Stimulated activated CD8-positive, alpha-beta memory T cell treated with anti-CD3 and anti-CD28 coated beads, Interleukin-12 subunit alpha, Interleukin-12 subunit beta, amount 100 ng/mL, for 24 hours (primary cell): Measurements from ENCODE around the gene ATP8A2.

Source experiments
- DNase-seq: peaks from one replicate; pipeline ENCODE4 v3.0.0-alpha.2; 2020; ENCODE audit errors: extremely low read depth

ATP8A2 gene

GRCh38 chr13:25684491-25684890 lies 312.7 kb downstream of the ATP8A2 start:
- no peak for DNase-seq

GRCh38 chr13:25686831-25687470 lies 315.2 kb downstream of the ATP8A2 start:
- DNase-seq, result no peak

- DNase-seq, result no peak
Measured at GRCh38 chr13:25687471-25688225, 315.9 kb downstream of the ATP8A2 start.

- no peak for DNase-seq
Measured at GRCh38 chr13:25688536-25688935, 316.8 kb downstream of the ATP8A2 start.

- no peak for DNase-seq
Measured at GRCh38 chr13:25689539-25689938, 317.8 kb downstream of the ATP8A2 start.

GRCh38 chr13:25690582-25690981 lies 318.8 kb downstream of the ATP8A2 start:
- no peak for DNase-seq

GRCh38 chr13:25691654-25692053 lies 319.9 kb downstream of the ATP8A2 start:
- DNase-seq, result no peak

GRCh38 chr13:25692099-25692498 lies 320.3 kb downstream of the ATP8A2 start:
- DNase-seq, result no peak

GRCh38 chr13:25699056-25699455 lies 327.3 kb downstream of the ATP8A2 start:
- DNase-seq, result no peak

GRCh38 chr13:25699600-25699999 lies 327.8 kb downstream of the ATP8A2 start:
- DNase-seq, result no peak

- no peak for DNase-seq
Measured at GRCh38 chr13:25701304-25701703, 329.5 kb downstream of the ATP8A2 start.

GRCh38 chr13:25702386-25702785 lies 330.6 kb downstream of the ATP8A2 start:
- no peak for DNase-seq

GRCh38 chr13:25707726-25708125 lies 336.0 kb downstream of the ATP8A2 start:
- DNase-seq, result no peak

GRCh38 chr13:25708268-25708667 lies 336.5 kb downstream of the ATP8A2 start:
- no peak for DNase-seq

GRCh38 chr13:25709088-25709487 lies 337.3 kb downstream of the ATP8A2 start:
- no peak for DNase-seq

- no peak for DNase-seq
Measured at GRCh38 chr13:25715760-25716159, 344.0 kb downstream of the ATP8A2 start.

- no peak for DNase-seq
Measured at GRCh38 chr13:25717666-25718197, 346.0 kb downstream of the ATP8A2 start.

GRCh38 chr13:25719666-25720065 lies 347.9 kb downstream of the ATP8A2 start:
- DNase-seq, result no peak

- DNase-seq, result no peak
Measured at GRCh38 chr13:25722893-25723292, 351.1 kb downstream of the ATP8A2 start.

- no peak for DNase-seq
Measured at GRCh38 chr13:25725104-25725503, 353.3 kb downstream of the ATP8A2 start.

GRCh38 chr13:25727250-25727649 lies 355.5 kb downstream of the ATP8A2 start:
- no peak for DNase-seq

GRCh38 chr13:25727810-25728209 lies 356.0 kb downstream of the ATP8A2 start:
- DNase-seq, result no peak

GRCh38 chr13:25729201-25729600 lies 357.4 kb downstream of the ATP8A2 start:
- no peak for DNase-seq
